NCI-H2029 treated with DMSO at 0.1 percent for 48 hours (cell line): ENCODE results near the gene CDC42SE1.

Source experiments
- DNase-seq: peaks from one replicate; lab custom pipeline; 2025; lab: John Stamatoyannopoulos, UW

The CDC42SE1 gene

DNA sequence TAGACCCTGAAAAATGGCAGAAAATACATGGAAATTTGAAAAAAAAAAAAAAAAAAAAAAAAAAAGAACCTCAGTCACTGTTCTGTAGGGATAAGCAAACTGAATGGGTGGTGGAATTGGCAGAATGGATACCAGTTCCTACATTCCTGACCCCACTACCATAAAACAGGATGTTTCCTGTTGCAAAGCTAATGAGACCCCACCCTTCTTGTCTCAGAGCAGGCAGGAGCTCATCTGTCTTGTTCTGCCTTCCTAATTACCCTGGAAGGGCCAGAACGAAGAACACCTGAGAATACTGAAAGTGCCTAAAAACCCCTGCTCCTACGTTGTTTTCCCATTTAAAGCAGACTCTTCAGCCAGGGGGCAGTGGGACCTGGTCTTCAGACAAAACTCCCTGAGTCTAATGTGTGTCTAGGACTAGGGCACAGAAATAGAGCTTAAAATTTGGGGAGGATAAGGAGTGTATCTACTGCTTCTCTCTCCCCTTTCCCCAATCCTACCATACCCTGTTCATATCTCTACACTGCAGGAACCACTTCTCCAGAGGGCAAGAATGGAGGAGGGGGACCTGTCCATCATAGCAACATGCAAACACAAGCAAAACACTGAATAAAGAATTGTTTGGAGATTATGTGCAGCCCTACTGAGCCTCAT is 7.9 kb downstream of the CDC42SE1 start:
- no peak for DNase-seq

DNA sequence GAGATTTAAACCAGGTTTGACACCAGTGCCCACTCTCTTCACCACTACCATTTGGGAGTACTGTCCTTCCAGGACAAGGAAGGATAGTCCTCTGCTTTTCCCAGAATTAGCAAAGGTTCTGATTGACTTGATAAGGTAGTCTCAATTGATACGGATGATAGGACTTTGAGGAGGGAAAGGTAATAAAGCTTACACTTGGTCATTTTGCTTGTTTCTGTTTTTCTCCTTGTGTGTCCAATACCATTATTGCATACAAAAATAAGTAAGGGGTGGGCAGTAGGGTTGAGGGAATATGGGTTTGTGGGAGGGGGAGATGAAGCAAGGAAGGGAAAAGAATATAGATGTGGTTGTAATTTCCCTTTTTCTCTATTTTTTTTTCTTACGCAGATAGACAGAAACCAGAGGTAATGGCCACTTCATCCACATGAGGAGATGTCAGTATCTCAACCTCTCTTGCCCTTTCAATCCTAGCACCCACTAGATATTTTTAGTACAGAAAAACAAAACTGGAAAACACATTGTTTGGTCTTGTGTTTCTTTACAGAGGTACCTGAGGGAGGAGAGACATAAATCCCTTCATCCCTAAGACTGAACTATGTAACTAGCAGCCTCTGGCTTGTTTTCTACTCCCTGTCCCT is 9.3 kb downstream of the CDC42SE1 start:
- no peak for DNase-seq

DNA sequence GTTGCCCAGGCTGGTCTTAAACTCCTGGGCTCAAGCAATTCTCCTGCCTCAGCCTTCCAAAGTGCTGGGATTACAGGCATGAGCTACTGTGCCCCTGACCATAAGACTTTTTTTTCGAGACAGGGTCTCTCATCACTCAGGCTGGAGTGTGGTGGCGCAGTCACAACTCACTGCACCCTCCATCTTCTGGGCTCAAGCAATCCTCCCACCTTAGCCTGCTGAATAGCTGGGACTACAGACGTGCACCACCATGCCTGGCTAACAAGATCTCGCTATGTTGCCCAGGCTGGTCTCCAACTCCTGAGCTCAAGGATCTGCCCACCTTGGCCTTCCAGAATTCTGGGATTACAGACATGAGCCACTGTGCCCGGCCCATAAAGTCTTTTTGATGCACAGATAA is 10.0 kb downstream of the CDC42SE1 start:
- DNase-seq, result no peak

DNA sequence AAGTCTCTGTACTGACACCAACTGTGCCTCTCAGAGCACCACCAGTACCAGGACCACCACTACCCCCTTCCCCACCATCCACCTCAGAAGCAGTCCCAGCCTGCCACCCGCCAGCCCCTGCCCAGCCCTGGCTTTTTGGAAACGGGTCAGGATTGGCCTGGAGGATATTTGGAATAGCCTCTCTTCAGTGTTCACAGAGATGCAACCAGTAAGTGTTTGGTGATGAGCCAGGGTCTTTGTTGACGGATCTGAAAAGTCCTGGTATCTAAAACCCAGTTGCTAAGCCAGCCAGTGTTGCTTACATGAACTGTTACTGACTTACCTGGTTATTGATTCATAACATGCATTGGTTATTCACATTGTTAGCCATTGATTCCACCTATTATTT is 10.8 kb downstream of the CDC42SE1 start:
- no peak for DNase-seq

DNA sequence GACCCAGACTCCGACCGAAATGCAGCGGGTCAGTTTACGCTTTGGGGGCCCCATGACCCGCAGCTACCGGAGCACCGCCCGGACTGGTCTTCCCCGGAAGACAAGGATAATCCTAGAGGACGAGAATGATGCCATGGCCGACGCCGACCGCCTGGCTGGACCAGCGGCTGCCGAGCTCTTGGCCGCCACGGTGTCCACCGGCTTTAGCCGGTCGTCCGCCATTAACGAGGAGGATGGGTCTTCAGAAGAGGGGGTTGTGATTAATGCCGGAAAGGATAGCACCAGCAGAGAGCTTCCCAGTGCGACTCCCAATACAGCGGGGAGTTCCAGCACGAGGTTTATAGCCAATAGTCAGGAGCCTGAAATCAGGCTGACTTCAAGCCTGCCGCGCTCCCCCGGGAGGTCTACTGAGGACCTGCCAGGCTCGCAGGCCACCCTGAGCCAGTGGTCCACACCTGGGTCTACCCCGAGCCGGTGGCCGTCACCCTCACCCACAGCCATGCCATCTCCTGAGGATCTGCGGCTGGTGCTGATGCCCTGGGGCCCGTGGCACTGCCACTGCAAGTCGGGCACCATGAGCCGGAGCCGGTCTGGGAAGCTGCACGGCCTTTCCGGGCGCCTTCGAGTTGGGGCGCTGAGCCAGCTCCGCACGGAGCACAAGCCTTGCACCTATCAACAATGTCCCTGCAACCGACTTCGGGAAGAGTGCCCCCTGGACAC is 11.3 kb downstream of the CDC42SE1 start:
- DNase-seq, result no peak

DNA sequence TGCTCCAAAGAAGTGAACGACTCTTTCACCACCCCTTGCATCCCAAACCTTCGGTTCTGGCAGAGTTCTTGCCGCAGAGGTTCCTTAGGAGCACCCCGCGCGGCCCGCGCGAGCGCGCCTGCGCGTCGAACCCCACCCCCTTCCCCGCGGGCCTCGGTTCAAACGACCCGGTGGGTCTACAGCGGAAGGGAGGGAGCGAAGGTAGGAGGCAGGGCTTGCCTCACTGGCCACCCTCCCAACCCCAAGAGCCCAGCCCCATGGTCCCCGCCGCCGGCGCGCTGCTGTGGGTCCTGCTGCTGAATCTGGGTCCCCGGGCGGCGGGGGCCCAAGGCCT is 11.9 kb downstream of the CDC42SE1 start, which contains the start of gene C1orf56:
Gene C1orf56, plus strand, starts transcription at position 161 of the 334 bp plus-strand sequence. Its CDS starts 97 bp downstream, at position 258.
- DNase-seq, result peak; percentile 17

DNA sequence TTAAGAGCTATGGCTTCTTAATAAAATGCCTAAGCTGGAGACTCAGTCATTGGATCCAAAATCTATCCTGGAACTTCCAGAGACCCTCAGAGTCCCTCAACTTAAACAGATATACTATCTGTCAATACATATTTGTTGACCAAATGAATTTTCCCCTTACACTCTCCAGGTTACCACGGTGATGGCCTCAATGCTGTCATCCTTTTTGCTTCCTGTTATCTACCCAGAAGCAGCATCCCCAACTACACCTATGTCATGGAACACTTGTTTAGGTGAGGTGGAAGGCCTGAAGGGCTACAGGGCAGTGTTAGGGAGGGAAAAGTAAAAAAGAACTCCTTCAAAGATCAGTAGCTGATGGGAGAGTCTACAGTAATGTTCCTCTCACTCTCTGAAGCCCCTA is 16.3 kb downstream of the CDC42SE1 start:
- DNase-seq, result no peak

DNA sequence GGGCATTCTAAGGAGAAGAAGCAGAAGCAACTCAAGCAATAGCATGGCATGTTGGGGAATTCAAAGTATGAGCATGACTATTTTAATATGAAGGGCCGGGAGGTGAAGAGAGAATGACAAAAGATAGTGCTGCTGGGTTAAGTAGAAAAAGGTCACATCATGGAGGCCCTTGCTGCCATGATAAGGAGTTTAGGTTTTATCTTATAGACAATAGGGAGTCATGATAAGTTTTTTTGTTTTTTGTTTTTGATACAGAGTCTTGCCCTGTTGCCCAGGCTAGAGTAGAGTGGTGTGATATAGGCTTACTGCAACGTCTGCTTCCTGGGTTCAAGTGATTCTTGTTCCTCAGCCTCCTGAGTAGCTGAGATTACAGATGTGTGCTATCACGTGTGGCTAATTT is 19.9 kb downstream of the CDC42SE1 start:
- DNase-seq, result no peak

DNA sequence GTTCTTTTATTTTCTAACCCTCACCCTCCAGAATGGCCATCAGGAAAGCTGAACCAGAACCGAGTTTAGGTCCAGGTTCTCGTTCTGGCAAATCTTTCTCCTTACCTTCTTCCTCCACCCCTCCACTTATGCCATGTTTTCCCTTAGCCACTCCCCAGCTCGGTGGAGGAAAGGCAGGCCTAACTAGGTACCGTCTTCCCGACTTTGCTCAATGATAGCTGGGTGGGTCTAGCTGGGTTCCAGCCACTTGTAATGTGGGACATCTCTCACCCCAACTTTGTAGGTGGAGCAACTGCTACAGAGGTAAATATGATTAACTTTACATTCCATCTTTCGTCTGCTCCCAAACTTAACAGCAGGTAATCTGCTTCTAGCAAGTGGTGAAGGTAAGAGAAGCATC is 22.4 kb downstream of the CDC42SE1 start:
- DNase-seq, result no peak

DNA sequence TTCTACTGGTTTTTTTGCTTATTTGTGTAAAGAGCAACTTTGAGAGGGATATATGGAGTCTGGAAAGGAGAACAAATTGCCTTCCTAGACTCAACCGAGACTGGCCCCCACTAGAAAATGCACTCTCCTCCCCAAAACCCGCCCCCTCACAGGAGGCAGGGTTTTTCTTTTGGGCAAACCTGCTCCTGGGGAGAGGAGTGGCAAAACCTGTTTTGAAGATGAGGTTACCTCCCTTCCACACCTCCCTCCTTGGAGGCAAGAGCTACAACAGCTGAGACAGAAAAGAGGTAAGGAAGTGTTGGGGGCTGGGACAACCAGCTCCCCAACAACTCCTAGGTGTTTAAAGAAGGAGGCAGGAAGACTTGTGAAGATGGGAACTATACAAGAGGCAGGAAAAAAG is 23.1 kb downstream of the CDC42SE1 start, which contains the start of gene BNIPL:
Gene BNIPL, plus strand, starts transcription at position 231 of the 400 bp plus-strand sequence. Its CDS starts 140 bp downstream, at position 371.
- DNase-seq, result no peak

DNA sequence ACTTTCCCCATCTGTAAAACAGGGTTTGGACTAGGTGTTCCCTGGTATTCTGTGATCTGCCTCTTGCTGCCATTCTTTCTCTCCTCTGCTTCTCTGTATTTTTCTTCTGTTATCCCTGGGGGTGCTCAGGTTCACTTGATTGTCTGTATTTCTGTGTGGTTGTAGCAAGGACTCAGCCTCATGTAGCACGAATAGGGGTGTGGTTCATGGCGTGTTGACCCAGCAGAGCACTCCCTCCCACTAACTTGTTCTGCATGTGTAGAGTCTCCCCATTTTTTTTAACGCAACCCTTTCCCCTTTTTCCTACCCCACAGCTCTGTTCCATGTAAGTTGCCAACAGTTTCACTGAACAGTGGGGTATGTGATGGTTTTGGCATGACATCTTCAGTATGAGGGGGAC is 24.3 kb downstream of the CDC42SE1 start:
- DNase-seq, result no peak

DNA sequence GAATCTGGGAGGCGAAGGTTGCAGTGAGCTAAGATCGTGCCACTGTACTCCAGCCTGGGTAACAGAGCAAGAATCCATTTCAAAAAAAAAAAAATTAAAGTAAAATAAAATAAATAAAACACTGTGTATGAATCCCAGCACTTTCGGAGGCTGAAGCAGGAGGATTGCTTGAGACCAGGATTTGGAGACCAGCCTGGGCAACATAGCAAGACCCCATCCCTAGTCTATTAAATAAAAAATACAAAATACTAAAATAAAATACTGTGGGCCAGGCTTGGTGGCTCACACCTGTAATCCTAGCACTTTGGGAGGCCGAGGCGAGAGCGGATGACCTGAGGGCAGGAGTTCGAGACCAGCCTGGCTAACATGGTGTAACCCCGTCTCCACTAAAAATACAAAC is 27.3 kb downstream of the CDC42SE1 start:
- DNase-seq, result no peak

DNA sequence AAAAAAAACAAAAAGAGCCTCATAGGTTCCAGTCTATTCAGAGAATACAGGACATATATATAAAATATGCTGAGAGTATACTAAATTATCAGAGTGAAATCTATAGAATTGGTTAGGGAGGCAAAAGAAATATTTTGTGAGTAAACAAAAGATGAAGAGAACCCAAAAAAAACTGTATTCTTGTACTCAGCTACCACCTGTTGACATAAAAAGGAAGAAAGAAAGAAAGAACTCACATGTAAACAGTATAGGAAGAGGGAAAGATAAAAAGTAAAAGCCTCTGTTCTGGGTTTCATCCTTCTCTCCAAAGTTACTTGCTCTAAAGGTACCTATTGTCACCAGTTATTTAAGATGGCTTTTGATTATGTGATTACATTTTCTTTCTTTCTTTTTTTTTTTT is 33.0 kb downstream of the CDC42SE1 start:
- no peak for DNase-seq

DNA sequence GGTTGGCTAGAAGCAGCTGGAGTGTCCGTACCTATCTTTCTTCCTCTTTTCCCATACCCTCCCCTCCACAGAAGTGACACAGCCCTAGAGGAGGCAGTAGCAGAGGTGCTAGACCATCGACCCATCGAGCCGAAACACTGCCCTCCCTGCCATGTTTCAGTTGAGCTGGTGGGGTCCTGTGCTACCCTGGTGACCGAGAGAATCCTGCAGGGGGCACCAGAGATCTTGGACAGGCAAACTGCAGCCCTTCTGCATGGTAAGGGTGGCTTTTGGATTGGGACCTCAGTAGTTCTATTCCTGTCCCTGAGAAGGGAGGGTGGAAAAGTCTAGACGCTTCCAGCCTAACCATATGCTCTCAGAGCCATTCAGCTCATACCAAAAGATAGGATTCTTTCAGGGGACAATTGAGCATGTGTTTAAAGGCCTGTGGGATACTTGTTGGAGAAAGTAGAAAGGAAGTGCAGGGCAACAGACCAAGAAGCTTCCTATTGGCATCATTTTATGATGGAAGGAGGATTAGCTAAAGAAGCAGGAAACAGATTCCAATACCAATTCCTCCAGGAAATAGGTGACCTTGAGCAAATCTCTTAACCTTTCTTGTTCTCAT is 34.8 kb downstream of the CDC42SE1 start:
- peak; percentile 24 for DNase-seq

DNA sequence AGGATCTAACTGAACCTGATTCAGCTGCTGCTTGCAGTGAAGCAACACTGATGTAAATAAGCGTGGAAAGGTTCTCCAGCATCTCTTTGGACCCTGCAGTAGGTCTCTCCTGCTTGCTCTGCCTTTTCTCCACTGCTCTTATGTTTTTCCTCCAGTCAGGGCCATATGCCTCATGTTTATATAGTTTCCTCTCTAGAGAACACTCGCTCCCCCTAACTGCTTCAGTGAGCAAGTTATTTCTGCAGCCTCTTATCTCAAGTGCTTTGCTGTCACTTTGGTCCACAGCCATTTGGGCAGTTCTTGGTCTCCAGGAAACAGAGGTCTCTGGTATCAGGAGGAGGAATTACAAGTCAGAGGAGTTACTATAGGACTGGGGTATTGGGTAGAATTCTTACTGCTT is 45.9 kb downstream of the CDC42SE1 start:
- DNase-seq, result peak; percentile 24

DNA sequence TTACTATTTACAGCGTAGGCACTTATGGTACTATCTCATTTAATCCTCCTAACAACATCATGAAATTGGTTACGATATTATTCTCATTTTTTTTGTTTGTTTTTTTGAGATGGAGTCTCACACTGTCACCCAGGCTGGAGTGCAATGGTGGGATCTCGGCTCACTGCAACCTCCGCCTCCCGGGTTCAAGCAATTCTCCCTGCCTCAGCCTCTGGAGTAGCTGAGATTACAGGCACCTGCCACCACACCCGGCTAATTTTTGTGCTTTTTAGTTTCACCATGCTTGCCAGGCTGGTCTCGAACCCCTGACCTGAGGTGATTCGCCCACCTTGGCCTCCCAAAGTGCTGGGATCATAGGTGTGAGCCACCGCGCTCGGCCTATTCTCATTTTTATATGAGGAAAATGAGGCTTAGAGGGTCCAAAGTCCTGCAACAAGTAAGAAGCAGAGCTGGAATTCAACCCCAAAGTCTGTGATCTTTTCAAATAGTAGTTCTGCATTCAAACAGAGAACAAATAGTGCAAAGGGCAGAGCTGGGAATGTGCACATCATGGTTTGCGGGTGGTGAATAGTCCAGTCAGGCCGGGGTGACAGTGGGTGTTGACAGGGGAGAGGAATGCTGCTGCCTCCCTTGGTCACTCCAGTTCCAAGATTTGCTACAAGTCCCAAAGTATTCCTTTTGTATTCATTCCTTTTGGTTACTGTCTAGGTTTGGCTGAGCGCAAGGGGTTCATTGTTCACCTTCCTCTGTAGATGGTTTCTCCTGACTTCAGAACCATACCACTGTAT is 46.5 kb downstream of the CDC42SE1 start:
- DNase-seq, result no peak

DNA sequence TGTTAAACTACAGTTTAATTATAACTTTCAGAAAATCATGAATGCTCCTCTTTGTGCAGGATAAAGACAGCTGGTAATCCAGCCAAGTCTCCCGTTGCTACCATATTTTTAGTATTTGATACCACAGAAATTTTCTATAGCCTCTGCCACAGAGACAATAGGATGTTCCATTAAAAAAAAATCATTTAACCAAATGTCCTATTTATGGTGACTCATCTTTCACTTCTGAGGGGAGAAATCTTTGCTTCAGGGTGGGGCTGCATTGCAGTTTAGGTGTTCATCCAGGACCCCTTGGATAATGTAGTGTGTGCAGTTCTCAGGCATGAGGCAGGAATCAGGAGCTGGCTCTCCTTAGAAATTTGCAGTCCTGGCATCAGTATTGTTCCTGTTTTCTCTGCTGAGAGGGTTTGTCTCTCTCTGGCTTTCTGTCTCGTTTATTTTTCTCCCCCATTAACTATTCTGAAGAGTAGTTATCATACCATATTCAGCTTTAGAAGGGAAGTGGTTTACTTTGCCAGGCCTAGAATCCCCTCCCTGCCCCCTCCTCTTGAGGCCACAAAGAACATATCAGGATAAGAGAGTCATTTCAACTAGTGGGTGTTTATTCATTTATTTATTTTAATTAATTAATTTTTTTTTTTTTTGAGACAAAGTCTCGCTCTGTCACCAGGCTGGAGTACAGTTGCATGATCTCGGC is 48.1 kb downstream of the CDC42SE1 start:
- DNase-seq, result peak; percentile 28

DNA sequence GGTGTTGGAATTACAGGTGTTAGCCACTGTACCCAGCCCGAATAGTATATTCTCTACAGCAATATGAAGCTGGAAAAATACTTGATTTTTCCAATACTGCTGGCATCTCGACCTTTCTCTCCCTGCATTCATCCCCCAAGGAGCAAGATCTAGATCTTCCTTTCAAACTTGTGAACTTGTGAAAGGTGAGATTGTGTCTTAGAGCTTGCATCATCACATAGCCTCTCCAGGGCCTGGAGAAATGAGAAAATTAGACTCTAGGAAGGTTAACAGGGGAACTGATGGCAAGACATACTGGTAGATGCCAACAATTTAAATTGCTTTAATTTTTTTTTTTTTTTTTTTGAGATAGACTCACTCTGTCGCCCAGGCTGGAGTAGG is 49.1 kb downstream of the CDC42SE1 start:
- DNase-seq, result no peak

DNA sequence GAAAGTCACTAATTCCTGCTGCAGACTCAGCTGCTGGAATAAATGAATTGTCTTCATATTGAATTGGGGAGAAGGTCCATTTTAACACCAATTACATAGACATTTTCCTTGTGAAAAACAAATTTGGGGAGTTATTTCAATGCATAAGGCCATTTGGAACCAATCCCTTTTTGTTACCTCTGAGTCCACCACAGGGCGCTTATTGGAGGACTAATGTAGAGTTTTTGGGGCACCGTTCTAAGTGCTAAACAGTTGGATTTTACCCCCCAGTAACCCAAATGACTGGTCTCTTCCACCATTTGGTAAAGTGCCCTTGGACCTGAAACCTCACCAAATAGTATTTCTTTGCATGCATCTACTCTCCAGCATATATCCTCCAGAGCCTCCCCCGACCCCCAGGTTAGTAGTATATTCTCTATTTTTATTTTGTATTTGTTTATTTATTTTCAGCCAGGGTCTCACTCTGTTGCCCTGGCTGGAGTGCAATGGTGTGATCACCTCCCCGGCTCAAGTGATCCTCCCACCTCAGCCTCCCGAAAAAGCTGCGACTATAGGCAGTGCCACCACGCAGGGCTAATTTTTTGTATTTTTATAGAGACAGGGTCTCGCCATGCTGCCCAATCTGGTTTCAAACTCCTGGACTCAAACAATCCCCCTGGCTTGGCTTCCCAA is 49.6 kb downstream of the CDC42SE1 start:
- no peak for DNase-seq

DNA sequence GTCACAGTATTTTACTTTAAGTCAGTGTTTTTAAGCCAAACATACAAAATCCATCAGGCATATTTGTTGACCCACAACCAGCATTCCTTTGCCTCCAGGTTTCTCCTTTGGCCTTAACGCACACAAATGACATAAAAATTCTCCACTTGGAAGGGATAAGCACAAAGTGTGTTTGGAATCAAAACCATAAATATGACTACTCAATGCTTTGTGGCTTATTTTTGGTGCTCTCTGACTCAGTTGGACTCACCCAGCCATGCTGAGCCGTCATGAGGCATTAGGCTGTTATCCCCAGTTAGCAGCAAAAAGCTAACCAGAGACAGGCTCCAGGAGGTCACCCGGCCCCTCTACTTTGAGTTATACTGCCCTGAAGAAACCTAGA is 50.2 kb downstream of the CDC42SE1 start:
- no peak for DNase-seq
